ENCODE measurements around the gene ZNF580.

GRCh38 chr19:55656552-55656951 lies 15.8 kb downstream of the ZNF580 start:
- TF ChIP-seq CTCF (IDR thresholded peaks at IDR 0.05) (no peak), POLR2A (IDR thresholded peaks at IDR 0.05) (no peak), EP300 (IDR thresholded peaks at IDR 0.05) (no peak)

All from ovary (tissue), 3 donors.